Vagina (tissue), 2 donors: Measurements from ENCODE around the gene RNASEH2C. TPM values are rescaled to one million over a fixed set of nuclear protein-coding genes. Genes with fewer than 3 reads are reported as not detected.
"Not testable (repeated sequence)": the region's sequence is repeated elsewhere in the genome, so short reads cannot be mapped to it uniquely, and the experiment has no call there.

ENCODE experiments used
- DNase-seq, 2 donors: peaks; one replicate each; pipeline ENCODE4 v3.0.0-alpha.2; 2017; ENCODE audit errors: extremely low spot score in 2 of 2
- H3K27ac ChIP-seq: fragments of 200-600 bp; sonication (generic); one replicate; pipeline ENCODE4 v1.5.1; 2019
- H3K27me3 ChIP-seq: fragments of 200-600 bp; sonication (generic); one replicate; pipeline ENCODE4 v1.5.1; 2019
- H3K36me3 ChIP-seq, 2 donors: fragments of 200-600 bp; sonication (generic); one replicate each; pipeline ENCODE4 v1.5.1; 2017 to 2019
- H3K4me1 ChIP-seq: fragments of 200-600 bp; sonication (generic); one replicate; pipeline ENCODE4 v1.5.1; 2019
- H3K4me3 ChIP-seq, 2 donors: fragments of 200-600 bp; sonication (generic); 1 replicate in 1 of 2; 2 replicates in 1 of 2; pipeline ENCODE4 v1.5.1; 2016 to 2019
- H3K9me3 ChIP-seq: fragments of 200-600 bp; sonication (generic); one replicate; pipeline ENCODE4 v1.5.1; 2019
- POLR2A ChIP-seq, 2 donors: fragments of 450-650 bp; IDR thresholded peaks; one replicate each; pipeline ENCODE4 v1.6.1; 2017; ENCODE audit warnings: antibody characterized with exemption in 2 of 2, mild to moderate bottlenecking in 2 of 2, moderate library complexity in 2 of 2
- POLR2AphosphoS5 ChIP-seq, 2 donors: sonication (generic); formaldehyde crosslinking; IDR thresholded peaks; one replicate each; pipeline ENCODE4 v1.9.0; 2017; ENCODE audit warnings: antibody characterized with exemption in 2 of 2, mild to moderate bottlenecking in 2 of 2, low read depth in 1 of 2; ENCODE audit not compliant: insufficient read depth in 1 of 2
- intact Hi-C: fragments of 100-400 bp; cut with DNase I; formaldehyde crosslinking; loops from one replicate; pipeline ENCODE4 v1.15.1; 2023
- total RNA-seq: library from RNA; depleted of rRNA; stranded (reverse); fragments of >200 nt; gene quantifications from one replicate; pipeline ENCODE4 v1.2.3, GENCODE V29; 2016
- TF ChIP-seq, protein P1 (sequence below), 3 experiments: fragments of 450-650 bp in 2 of 3; fragments of 200-600 bp in 1 of 3; sonication (generic) in 1 of 3; IDR thresholded peaks; one replicate each; pipeline ENCODE4 v1.5.1; 2017 to 2019; ENCODE audit warnings: antibody characterized with exemption in 3 of 3, mild to moderate bottlenecking in 2 of 3, moderate library complexity in 2 of 3

The RNASEH2C gene
- total RNA-seq, 1 donor from 2014 or later, result 66.8 TPM

DNA sequence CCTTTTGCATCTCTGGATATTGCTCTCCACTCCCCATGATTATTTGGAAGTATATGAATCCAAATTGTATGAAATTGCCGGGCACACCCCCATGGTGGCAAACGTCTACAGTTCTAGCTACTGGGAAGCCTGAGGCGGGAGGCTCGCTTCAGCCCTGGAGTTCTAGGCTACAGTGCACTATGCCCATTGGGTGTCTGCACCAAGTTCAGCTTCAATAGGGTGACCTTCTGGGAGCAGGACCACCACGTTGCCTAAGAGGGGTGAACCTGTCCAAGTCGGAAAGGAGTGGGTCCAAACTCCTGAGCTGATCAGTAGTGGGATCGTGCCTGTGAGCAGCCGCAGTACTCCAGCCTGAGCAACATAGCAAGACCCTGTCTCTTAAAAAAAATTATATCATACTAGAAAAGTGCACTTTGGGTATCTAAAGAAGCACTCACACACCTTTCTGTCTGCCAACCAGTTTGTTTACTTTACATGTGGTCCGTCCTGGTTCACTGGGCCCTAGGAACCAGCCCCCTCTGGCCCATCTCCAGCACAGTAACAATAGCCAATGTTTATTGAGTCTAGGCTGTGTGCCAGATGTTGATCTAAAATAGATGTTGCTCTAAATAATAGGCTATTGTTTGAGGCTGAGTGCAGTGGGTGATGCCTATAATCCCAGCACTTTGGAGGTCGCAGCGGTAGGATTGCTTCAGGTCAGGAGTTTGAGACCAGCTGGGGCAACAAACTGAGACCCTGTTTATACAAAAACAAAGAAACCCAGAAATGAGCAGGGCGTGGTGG is 24.9 kb downstream of the RNASEH2C start:
- no peak for TF ChIP-seq POLR2AphosphoS5 (IDR thresholded peaks at IDR 0.05; ENCODE audit: insufficient read depth in 1 of 2, low read depth in 1 of 2)
- TF ChIP-seq, protein P1, sequence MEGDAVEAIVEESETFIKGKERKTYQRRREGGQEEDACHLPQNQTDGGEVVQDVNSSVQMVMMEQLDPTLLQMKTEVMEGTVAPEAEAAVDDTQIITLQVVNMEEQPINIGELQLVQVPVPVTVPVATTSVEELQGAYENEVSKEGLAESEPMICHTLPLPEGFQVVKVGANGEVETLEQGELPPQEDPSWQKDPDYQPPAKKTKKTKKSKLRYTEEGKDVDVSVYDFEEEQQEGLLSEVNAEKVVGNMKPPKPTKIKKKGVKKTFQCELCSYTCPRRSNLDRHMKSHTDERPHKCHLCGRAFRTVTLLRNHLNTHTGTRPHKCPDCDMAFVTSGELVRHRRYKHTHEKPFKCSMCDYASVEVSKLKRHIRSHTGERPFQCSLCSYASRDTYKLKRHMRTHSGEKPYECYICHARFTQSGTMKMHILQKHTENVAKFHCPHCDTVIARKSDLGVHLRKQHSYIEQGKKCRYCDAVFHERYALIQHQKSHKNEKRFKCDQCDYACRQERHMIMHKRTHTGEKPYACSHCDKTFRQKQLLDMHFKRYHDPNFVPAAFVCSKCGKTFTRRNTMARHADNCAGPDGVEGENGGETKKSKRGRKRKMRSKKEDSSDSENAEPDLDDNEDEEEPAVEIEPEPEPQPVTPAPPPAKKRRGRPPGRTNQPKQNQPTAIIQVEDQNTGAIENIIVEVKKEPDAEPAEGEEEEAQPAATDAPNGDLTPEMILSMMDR (IDR thresholded peaks at IDR 0.05), result no peak
- no peak for TF ChIP-seq POLR2A (IDR thresholded peaks at IDR 0.05)
- H3K4me1 ChIP-seq, result no peaks in the 10 kb centered on the region
- no peak overlapping the region for H3K27ac ChIP-seq

DNA sequence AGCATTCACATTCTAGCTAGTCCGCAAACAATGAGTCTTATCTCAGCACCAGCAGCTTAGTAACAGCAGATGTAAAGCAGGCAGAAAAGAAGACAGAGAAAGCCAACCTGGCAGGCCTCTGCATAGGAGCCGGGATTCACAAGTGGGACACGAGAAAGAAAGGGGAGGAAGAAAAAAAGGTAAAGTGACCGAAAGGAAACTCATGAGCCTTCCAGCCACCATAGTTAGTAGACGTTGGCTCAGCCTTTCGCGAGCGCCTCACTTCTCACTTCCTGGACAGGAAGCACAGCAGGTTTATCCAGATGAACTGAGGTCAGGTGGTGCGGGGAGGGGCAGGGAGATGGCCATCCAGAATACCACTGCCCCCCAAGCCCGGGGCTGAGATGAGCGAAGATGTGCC is 28.2 kb downstream of the RNASEH2C start:
- H3K27ac ChIP-seq, result no peak overlapping the region
- H3K4me3 ChIP-seq, result no peak overlapping the region
- no peaks in the 10 kb centered on the region for H3K27me3 ChIP-seq
- no peak for TF ChIP-seq POLR2A (IDR thresholded peaks at IDR 0.05)
- TF ChIP-seq, protein P1 (IDR thresholded peaks at IDR 0.05), result no peak
- no peak for DNase-seq
- no peaks in the 10 kb centered on the region for H3K4me1 ChIP-seq
- intact Hi-C loops, result no loop called here
- H3K9me3 ChIP-seq, result no peaks in the 10 kb centered on the region
- H3K36me3 ChIP-seq, result no peaks in the 10 kb centered on the region

More for the DNA sequence above, 24.9 kb downstream of the RNASEH2C start:
- intact Hi-C loops, result no loop called here
- DNase-seq, result no peak
- Histone ChIP-seq H3K27me3 (no peaks in the 10 kb centered on the region), H3K36me3 (no peaks in the 10 kb centered on the region), H3K4me3 (no peak overlapping the region), H3K9me3 (no peaks in the 10 kb centered on the region)

DNA sequence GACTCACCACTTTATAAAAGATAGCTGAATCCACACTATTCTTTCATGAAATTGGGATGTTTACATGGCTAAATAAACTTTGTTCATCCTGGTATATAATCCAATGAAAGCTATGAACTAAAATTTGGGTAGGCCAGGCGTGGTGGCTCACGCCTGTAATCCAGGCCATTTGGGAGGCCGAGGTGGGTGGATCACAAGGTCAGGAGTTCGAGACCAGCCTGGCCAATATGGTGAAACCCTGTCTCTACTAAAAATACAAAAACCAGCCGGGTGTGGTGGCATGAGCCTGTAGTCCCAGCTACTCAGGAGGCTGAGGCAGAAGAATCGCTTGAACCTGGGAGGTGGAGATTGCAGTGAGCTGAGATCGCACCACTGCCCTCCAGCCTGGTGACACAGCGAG is 28.8 kb downstream of the RNASEH2C start:
- H3K9me3 ChIP-seq, DNase-seq, H3K27me3 ChIP-seq, intact Hi-C loops, H3K36me3 ChIP-seq, H3K4me1 ChIP-seq, H3K4me3 ChIP-seq, H3K27ac ChIP-seq: not testable (repeated sequence)

DNA sequence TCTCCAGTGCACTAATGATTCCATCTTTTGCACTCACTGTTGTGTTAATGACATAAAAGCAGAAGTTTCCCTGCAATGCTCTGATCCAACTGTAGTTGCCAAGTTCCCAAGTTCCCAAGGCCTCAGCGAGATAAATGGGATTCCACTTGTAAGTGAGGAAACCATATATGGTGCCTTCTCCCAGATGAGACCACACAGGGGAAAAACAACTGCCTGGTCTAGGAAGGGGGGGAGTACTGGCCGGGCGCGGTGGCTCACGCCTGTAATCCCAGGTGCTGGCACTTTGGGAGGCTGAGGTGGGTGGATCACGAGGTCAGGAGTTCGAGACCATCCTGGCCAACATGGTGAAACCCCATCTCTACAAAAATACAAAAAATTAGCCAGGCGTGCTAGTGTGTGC is 34.6 kb downstream of the RNASEH2C start:
- no peaks in the 10 kb centered on the region for H3K36me3 ChIP-seq
- H3K4me1 ChIP-seq, result no peaks in the 10 kb centered on the region
- no peaks in the 10 kb centered on the region for H3K27me3 ChIP-seq
- intact Hi-C loops, result no loop called here
- H3K9me3 ChIP-seq, result no peaks in the 10 kb centered on the region
- TF ChIP-seq POLR2A (IDR thresholded peaks at IDR 0.05), result no peak
- no peak for DNase-seq
- no peak overlapping the region for H3K27ac ChIP-seq
- H3K4me3 ChIP-seq, result no peak overlapping the region

DNA sequence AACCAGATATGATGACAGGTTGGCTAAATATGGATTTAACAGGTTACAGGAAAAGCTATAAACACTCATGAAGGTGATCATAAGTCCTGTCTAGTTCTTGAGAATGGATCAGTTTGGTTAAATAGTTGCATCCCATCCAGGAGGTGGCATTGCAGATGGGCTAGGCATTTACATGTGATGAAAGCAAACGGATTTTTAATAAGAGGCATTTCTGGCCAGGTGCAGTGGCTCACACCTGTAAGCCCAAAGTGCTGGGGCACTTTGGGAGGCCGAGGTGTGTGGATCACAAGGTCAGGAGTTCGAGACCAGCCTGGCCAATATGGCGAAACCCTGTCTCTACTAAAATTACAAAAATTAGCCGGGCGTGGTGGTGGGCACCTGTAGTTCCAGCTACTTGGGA is 37.1 kb downstream of the RNASEH2C start:
- H3K27ac ChIP-seq, H3K4me3 ChIP-seq, H3K27me3 ChIP-seq, H3K36me3 ChIP-seq, DNase-seq, intact Hi-C loops, H3K4me1 ChIP-seq, H3K9me3 ChIP-seq: not testable (repeated sequence)

DNA sequence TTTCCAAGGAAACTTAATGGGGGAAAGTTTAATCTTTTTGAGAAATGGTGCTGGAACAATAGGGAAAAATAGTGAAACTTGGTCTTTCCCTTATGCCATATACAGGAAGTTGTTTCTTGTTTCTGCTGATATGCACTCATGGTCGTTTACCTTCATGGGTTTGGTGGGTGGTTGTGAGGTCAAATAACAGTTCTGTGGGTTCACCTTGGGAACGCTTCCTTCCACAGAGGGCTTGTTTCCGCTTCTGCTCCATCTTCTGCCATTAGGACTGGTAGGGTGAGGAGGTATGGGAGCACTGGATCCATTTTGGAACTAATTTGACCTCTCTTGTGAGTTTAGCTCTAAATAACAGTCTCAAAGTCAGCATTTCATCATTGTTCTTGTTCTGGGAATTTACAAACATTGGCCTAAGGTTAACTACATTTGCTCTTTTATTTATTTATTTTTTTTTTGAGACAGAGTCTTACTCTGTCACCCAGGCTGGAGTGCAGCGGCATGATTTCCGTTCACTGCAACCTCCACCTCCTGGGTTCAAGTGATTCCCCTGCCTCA is 40.3 kb downstream of the RNASEH2C start:
- Histone ChIP-seq H3K4me3 (no peak overlapping the region), H3K27ac (no peak overlapping the region), H3K4me1 (no peaks in the 10 kb centered on the region), H3K9me3 (no peaks in the 10 kb centered on the region), H3K27me3 (no peaks in the 10 kb centered on the region), H3K36me3 (no peaks in the 10 kb centered on the region)
- intact Hi-C loops, result no loop called here
- no peak for DNase-seq
- TF ChIP-seq, protein P1 (IDR thresholded peaks at IDR 0.05), result no peak
- TF ChIP-seq POLR2A (IDR thresholded peaks at IDR 0.05) (no peak), POLR2AphosphoS5 (IDR thresholded peaks at IDR 0.05; ENCODE audit: insufficient read depth in 1 of 2, low read depth in 1 of 2) (no peak)
